SKM-1 (cell line): ENCODE results near the gene SH3TC1.

Experiments
- DNase-seq: peaks from one replicate; lab custom pipeline; 2025; ENCODE audit not compliant: unreplicated experiment; lab: John Stamatoyannopoulos, UW

SH3TC1 gene

DNA sequence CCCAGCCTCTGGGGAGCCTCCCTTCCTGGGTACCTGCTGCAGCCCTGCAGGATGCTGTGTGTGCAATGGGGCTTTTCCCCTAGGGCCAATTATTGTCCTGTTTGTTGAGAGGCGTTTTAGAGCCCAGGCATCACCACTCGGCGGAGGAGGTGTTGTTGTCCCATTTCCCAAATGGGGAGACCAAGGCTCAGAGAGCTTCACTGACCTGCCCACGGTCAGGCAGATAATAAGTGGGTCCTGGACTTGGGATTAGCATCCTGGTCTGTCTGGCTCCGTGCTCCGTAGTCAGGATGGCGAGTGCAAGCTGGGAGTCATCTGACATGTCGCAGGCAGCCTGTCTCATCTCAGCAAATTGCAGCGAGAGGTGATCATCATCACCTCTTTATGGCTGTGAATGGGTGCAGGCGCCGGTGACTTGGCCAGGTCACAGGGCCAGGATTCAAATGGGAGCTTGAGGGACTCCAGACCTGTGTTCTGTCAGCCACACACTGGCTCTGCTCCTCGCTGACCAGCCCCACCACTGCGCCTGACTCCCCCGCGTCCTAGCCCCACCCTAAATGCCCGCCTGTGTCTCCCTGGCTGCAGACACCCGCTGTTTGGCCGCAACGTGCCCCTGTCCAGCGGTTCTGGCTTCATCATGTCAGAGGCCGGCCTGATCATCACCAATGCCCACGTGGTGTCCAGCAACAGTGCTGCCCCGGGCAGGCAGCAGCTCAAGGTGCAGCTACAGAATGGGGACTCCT is 87.1 kb downstream of the SH3TC1 start:
- DNase-seq, result no peak

DNA sequence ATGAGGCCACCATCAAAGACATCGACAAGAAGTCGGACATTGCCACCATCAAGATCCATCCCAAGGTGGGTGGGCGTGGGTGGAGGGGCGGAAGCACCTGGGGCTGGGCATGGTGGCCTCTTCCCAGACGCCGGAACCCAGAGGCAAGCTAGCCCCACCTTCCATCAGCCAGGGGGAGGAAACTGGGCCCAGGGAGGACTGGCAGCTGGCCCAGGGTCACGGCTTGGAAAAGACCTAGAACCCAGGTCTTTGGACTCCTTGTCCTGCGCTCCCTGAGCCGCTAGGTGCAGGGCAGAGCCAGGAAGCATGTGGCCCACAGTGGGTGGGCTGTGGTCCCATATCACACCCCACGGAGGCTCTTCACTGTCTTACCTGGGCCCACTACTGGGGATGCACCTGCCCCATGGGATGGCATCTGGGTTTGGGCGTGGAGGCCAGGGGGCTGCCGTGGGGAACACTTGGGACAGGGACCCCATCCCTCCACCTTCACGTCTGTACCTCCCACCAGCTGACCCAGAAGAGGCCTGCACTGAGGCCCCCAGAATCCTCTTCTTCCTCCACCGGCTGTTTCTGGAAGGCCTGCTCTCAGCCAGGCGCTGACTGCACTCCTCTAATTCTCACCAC is 87.7 kb downstream of the SH3TC1 start:
- no peak for DNase-seq

- peak; percentile 38 for DNase-seq
Measured at GRCh38 chr4:8287343-8288280, 88.5 kb downstream of the SH3TC1 start.

DNA sequence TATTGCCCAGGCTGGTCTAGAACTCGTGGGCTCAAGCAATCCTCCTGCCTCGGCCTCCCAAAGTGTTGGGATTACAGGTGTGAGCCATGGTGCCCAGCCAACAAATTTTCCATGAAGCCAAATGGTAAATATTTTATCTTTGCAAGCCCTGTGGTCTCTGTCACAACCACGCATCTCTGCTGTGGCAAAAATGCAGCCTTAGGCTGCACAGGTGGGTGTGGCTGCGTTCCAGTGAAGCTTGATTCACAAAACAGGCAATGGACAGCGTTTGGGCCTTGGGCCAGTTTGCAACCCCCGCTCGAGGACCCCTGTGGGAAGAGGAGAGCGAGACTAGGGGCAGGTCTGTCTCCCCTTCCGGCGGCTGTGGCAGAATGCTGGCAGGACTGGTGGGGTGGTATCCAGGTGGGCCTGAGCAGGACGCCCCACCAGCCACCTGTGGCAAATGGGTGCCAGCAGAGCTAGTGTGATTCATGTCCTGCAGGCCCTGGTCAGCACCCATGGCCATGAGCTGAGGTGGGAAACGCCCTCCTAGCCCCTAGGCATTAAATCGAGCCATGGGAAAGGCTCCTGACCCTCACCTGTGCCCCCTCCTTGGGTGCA is 90.2 kb downstream of the SH3TC1 start:
- DNase-seq, result no peak

GRCh38 chr4:8289956-8290700 is 91.0 kb downstream of the SH3TC1 start:
- no peak for DNase-seq

GRCh38 chr4:8290701-8290970 is 91.5 kb downstream of the SH3TC1 start:
- DNase-seq, result no peak
